GM23338 (cell line): ENCODE measurements around the gene TCF7L2. TPM values are rescaled to one million over a fixed set of nuclear protein-coding genes. Genes with fewer than 3 reads are reported as not detected.
A peak's percentile ranks its signal among the peaks of the same experiment; 100 is the strongest.

Experiments
- ATAC-seq: fragments of 200-7000 bp; cut with Tn5 transposase; 3 replicates; pipeline ENCODE4 v1.9.1; 2020
- DNase-seq: peaks from one replicate; pipeline ENCODE4 v3.0.0-alpha.2; 2015; ENCODE audit warnings: low spot score
- H2AFZ ChIP-seq: fragments of 200-600 bp; sonication (generic); 2 replicates; pipeline ENCODE4 v1.8.0; 2016; ENCODE audit warnings: antibody characterized with exemption, mild to moderate bottlenecking, moderate library complexity
- H3F3A ChIP-seq: fragments of 200-600 bp; sonication (generic); replicated peaks from 2 replicates; pipeline ENCODE4 v1.8.0; 2017; ENCODE audit warnings: antibody characterized with exemption, mixed run types, low read depth
- H3K27ac ChIP-seq: fragments of 200-600 bp; sonication (generic); 2 replicates; pipeline ENCODE4 v1.6.1; 2016; ENCODE audit warnings: low read depth
- H3K27me3 ChIP-seq: fragments of 200-600 bp; sonication (generic); 2 replicates; pipeline ENCODE4 v1.8.0; 2016; ENCODE audit warnings: mild to moderate bottlenecking, mixed run types, moderate library complexity; ENCODE audit not compliant: insufficient read depth
- H3K36me3 ChIP-seq: fragments of 200-600 bp; sonication (generic); 2 replicates; pipeline ENCODE4 v1.8.0; 2016; ENCODE audit warnings: mild to moderate bottlenecking; ENCODE audit not compliant: insufficient read depth
- H3K4me1 ChIP-seq: fragments of 200-600 bp; sonication (generic); 2 replicates; pipeline ENCODE4 v1.8.0; 2016; ENCODE audit warnings: mild to moderate bottlenecking, moderate library complexity; ENCODE audit not compliant: insufficient read depth
- H3K4me2 ChIP-seq: fragments of 200-600 bp; sonication (generic); 2 replicates; pipeline ENCODE4 v1.7.1; 2017; ENCODE audit warnings: mixed run types
- H3K4me3 ChIP-seq: fragments of 200-600 bp; sonication (generic); 2 replicates; pipeline ENCODE4 v1.6.1; 2016; ENCODE audit warnings: mixed run types
- H3K79me2 ChIP-seq: fragments of 200-600 bp; sonication (generic); replicated peaks from 2 replicates; pipeline ENCODE4 v1.8.0; 2017; ENCODE audit warnings: mild to moderate bottlenecking; ENCODE audit not compliant: insufficient read depth
- H3K9me2 ChIP-seq: fragments of 200-600 bp; sonication (generic); 2 replicates; pipeline ENCODE4 v1.8.0; 2017; ENCODE audit not compliant: insufficient read depth
- H4K20me1 ChIP-seq: fragments of 200-600 bp; sonication (generic); replicated peaks from 2 replicates; pipeline ENCODE4 v1.8.0; 2017; ENCODE audit warnings: mild to moderate bottlenecking; ENCODE audit not compliant: insufficient read depth
- H3K27ac Mint-ChIP-seq: 2 replicates; pipeline ENCODE4 v1.8.0; 2020; ENCODE audit warnings: inconsistent platforms, mild to moderate bottlenecking, moderate library complexity, mixed read lengths
- H3K27me3 Mint-ChIP-seq: 3 replicates; pipeline ENCODE4 v1.8.0; 2022; ENCODE audit warnings: low read depth, mild to moderate bottlenecking, moderate library complexity, mixed read lengths, inconsistent platforms; ENCODE audit not compliant: insufficient read depth, poor library complexity
- H3K36me3 Mint-ChIP-seq: 3 replicates; pipeline ENCODE4 v1.8.0; 2021; ENCODE audit warnings: low read depth, mild to moderate bottlenecking, inconsistent platforms, moderate library complexity, mixed read lengths
- H3K4me1 Mint-ChIP-seq: 3 replicates; pipeline ENCODE4 v1.8.0; 2020; ENCODE audit warnings: mild to moderate bottlenecking, inconsistent platforms, mixed read lengths
- H3K4me3 Mint-ChIP-seq: 3 replicates; pipeline ENCODE4 v1.8.0; 2021; ENCODE audit warnings: moderate library complexity, mild to moderate bottlenecking, inconsistent platforms, mixed read lengths
- H3K9me3 Mint-ChIP-seq: 3 replicates; pipeline ENCODE4 v1.8.0; 2020; ENCODE audit warnings: moderate library complexity, mild to moderate bottlenecking, inconsistent platforms, mixed read lengths
- CREB1 ChIP-seq: fragments of 250-450 bp; sonication (Bioruptor Pico); IDR thresholded peaks from 2 replicates; pipeline ENCODE4 v1.5.0; 2020; ENCODE audit warnings: low read depth, mild to moderate bottlenecking, moderate library complexity
- ETS1 ChIP-seq: IDR thresholded peaks from 2 replicates; pipeline ENCODE4 v1.6.1; 2016; ENCODE audit warnings: antibody characterized with exemption
- EZH2 ChIP-seq: fragments of 200-600 bp; sonication (generic); IDR thresholded peaks from one replicate; pipeline ENCODE4 v1.8.0; 2017; ENCODE audit warnings: antibody characterized with exemption, mild to moderate bottlenecking, low read depth; ENCODE audit not compliant: unreplicated experiment
- EZH2phosphoT487 ChIP-seq: fragments of 200-600 bp; sonication (generic); IDR thresholded peaks from one replicate; pipeline ENCODE4 v1.8.1; 2018; ENCODE audit warnings: antibody characterized with exemption; ENCODE audit not compliant: unreplicated experiment
- JUNB ChIP-seq: IDR thresholded peaks from one replicate; pipeline ENCODE4 v1.6.1; 2016; ENCODE audit warnings: antibody characterized with exemption; ENCODE audit not compliant: unreplicated experiment
- NANOG ChIP-seq: IDR thresholded peaks from 2 replicates; pipeline ENCODE4 v1.6.1; 2016; ENCODE audit warnings: antibody characterized with exemption, borderline replicate concordance
- POLR2AphosphoS5 ChIP-seq: IDR thresholded peaks from 2 replicates; pipeline ENCODE4 v1.6.1; 2016; ENCODE audit warnings: antibody characterized with exemption, low read depth
- REST ChIP-seq: IDR thresholded peaks from one replicate; pipeline ENCODE4 v1.6.1; 2018; ENCODE audit warnings: antibody characterized with exemption; ENCODE audit not compliant: unreplicated experiment
- STAT1 ChIP-seq: IDR thresholded peaks from one replicate; pipeline ENCODE4 v1.6.1; 2016; ENCODE audit warnings: antibody characterized with exemption; ENCODE audit not compliant: unreplicated experiment
- ZNF114 ChIP-seq: fragments of 250-450 bp; sonication (Bioruptor Pico); IDR thresholded peaks from 2 replicates; pipeline ENCODE4 v1.5.0; 2020; ENCODE audit warnings: mild to moderate bottlenecking, moderate library complexity
- ZNF331 ChIP-seq: fragments of 250-450 bp; sonication (Bioruptor Pico); IDR thresholded peaks from 2 replicates; pipeline ENCODE4 v1.5.0; 2020; ENCODE audit warnings: low read depth, mild to moderate bottlenecking, moderate library complexity
- polyA plus RNA-seq: library from polyadenylated mRNA; unstranded; fragments of >200 nt; fragmentation: Nextera tagmentation; extraction: Ambion mirVana; gene quantifications from 2 replicates; pipeline ENCODE4 v1.2.1, GENCODE V29; 2016
- total RNA-seq: library from RNA; depleted of rRNA; stranded (reverse); fragments of >200 nt; shearing (Covaris generic); gene quantifications from 2 replicates; pipeline ENCODE4 v1.2.3, GENCODE V29; 2014
- TF ChIP-seq, protein P1 (sequence below), 2 experiments: fragments of 200-600 bp in 1 of 2; sonication (generic) in 1 of 2; conservative IDR thresholded peaks; 2 replicates each; pipeline versions ENCODE4 v1.5.1 to v1.6.1; 2016 to 2017; ENCODE audit warnings: antibody characterized with exemption in 2 of 2, low read depth in 2 of 2, mild to moderate bottlenecking in 2 of 2, moderate library complexity in 1 of 2
- TF ChIP-seq, protein P2 (sequence below): fragments of 250-450 bp; sonication (Bioruptor Pico); IDR thresholded peaks from 2 replicates; pipeline ENCODE4 v1.5.0; 2020; ENCODE audit warnings: mild to moderate bottlenecking, moderate library complexity

Gene TCF7L2
- total and polyA plus RNA-seq, 2 experiments from 2014 or later, result 32.2 to 80.8 TPM

GRCh38 chr10:113138937-113139585, 189.0 kb downstream of the TCF7L2 start:
- ATAC-seq (no peak), DNase-seq (no peak)
- H3K27ac ChIP-seq, result peak overlapping the region; percentile 20; the same call in 1 of the 2 replicates
- Mint-ChIP-seq H3K9me3 (no peaks in the 10 kb centered on the region), H3K4me3 (no peak overlapping the region), H3K27ac (peak overlapping the region; percentile 45; the same call in 1 of the 2 replicates), H3K4me1 (peaks cover 78% of the 10 kb centered on the region), H3K27me3 (peaks cover 27% of the 10 kb centered on the region), H3K36me3 (peaks cover 40% of the 10 kb centered on the region)
- H3K9me2 ChIP-seq, result no peaks in the 10 kb centered on the region
- no peak overlapping the region for H3K4me3 ChIP-seq
- H3K27me3 ChIP-seq, result no peaks in the 10 kb centered on the region
- H2AFZ ChIP-seq, result no peak overlapping the region
- peaks cover 77% of the 10 kb centered on the region for H3K79me2 ChIP-seq
- peaks cover 58% of the 10 kb centered on the region for H3K4me1 ChIP-seq
- no peak for TF ChIP-seq STAT1
- TF ChIP-seq JUNB, result no peak
- no peak for TF ChIP-seq EZH2
- TF ChIP-seq ZNF331, result no peak
- no peak for TF ChIP-seq REST
- TF ChIP-seq ZNF114 (CRISPR knock-in tag), result no peak
- no peak for TF ChIP-seq EZH2phosphoT487
- no peak for TF ChIP-seq ETS1
- TF ChIP-seq CREB1 (CRISPR knock-in tag), result no peak
- TF ChIP-seq, protein P1, sequence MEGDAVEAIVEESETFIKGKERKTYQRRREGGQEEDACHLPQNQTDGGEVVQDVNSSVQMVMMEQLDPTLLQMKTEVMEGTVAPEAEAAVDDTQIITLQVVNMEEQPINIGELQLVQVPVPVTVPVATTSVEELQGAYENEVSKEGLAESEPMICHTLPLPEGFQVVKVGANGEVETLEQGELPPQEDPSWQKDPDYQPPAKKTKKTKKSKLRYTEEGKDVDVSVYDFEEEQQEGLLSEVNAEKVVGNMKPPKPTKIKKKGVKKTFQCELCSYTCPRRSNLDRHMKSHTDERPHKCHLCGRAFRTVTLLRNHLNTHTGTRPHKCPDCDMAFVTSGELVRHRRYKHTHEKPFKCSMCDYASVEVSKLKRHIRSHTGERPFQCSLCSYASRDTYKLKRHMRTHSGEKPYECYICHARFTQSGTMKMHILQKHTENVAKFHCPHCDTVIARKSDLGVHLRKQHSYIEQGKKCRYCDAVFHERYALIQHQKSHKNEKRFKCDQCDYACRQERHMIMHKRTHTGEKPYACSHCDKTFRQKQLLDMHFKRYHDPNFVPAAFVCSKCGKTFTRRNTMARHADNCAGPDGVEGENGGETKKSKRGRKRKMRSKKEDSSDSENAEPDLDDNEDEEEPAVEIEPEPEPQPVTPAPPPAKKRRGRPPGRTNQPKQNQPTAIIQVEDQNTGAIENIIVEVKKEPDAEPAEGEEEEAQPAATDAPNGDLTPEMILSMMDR (conservative IDR thresholded peaks at IDR 0.05; ENCODE audit: low read depth in 2 of 2), result no peak
- TF ChIP-seq, protein P2, sequence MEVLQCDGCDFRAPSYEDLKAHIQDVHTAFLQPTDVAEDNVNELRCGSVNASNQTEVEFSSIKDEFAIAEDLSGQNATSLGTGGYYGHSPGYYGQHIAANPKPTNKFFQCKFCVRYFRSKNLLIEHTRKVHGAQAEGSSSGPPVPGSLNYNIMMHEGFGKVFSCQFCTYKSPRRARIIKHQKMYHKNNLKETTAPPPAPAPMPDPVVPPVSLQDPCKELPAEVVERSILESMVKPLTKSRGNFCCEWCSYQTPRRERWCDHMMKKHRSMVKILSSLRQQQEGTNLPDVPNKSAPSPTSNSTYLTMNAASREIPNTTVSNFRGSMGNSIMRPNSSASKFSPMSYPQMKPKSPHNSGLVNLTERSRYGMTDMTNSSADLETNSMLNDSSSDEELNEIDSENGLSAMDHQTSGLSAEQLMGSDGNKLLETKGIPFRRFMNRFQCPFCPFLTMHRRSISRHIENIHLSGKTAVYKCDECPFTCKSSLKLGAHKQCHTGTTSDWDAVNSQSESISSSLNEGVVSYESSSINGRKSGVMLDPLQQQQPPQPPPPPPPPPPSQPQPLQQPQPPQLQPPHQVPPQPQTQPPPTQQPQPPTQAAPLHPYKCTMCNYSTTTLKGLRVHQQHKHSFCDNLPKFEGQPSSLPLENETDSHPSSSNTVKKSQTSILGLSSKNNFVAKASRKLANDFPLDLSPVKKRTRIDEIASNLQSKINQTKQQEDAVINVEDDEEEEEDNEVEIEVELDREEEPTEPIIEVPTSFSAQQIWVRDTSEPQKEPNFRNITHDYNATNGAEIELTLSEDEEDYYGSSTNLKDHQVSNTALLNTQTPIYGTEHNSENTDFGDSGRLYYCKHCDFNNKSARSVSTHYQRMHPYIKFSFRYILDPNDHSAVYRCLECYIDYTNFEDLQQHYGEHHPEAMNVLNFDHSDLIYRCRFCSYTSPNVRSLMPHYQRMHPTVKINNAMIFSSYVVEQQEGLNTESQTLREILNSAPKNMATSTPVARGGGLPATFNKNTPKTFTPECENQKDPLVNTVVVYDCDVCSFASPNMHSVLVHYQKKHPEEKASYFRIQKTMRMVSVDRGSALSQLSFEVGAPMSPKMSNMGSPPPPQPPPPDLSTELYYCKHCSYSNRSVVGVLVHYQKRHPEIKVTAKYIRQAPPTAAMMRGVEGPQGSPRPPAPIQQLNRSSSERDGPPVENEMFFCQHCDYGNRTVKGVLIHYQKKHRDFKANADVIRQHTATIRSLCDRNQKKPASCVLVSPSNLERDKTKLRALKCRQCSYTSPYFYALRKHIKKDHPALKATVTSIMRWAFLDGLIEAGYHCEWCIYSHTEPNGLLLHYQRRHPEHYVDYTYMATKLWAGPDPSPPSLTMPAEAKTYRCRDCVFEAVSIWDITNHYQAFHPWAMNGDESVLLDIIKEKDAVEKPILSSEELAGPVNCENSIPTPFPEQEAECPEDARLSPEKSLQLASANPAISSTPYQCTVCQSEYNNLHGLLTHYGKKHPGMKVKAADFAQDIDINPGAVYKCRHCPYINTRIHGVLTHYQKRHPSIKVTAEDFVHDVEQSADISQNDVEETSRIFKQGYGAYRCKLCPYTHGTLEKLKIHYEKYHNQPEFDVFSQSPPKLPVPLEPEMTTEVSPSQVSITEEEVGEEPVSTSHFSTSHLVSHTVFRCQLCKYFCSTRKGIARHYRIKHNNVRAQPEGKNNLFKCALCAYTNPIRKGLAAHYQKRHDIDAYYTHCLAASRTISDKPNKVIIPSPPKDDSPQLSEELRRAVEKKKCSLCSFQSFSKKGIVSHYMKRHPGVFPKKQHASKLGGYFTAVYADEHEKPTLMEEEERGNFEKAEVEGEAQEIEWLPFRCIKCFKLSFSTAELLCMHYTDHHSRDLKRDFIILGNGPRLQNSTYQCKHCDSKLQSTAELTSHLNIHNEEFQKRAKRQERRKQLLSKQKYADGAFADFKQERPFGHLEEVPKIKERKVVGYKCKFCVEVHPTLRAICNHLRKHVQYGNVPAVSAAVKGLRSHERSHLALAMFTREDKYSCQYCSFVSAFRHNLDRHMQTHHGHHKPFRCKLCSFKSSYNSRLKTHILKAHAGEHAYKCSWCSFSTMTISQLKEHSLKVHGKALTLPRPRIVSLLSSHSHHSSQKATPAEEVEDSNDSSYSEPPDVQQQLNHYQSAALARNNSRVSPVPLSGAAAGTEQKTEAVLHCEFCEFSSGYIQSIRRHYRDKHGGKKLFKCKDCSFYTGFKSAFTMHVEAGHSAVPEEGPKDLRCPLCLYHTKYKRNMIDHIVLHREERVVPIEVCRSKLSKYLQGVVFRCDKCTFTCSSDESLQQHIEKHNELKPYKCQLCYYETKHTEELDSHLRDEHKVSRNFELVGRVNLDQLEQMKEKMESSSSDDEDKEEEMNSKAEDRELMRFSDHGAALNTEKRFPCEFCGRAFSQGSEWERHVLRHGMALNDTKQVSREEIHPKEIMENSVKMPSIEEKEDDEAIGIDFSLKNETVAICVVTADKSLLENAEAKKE, result no peak
- no peak for TF ChIP-seq NANOG
- no peak for TF ChIP-seq POLR2AphosphoS5
- H3K4me2 ChIP-seq, result peak overlapping the region; percentile 22
- H3K36me3 ChIP-seq, result peaks cover 17% of the 10 kb centered on the region
- H4K20me1 ChIP-seq, result peaks cover 40% of the 10 kb centered on the region
- H3F3A ChIP-seq, result peaks cover 11% of the 10 kb centered on the region; the same call in 1 of the 2 replicates
